ENCODE measurements around the gene ZNF700. TPM values are rescaled to one million over a fixed set of nuclear protein-coding genes. Genes with fewer than 3 reads are reported as not detected.
"Not testable (repeated sequence)": the region's sequence is repeated elsewhere in the genome, so short reads cannot be mapped to it uniquely, and the experiment has no call there.

ZNF700 gene
- 3.3 TPM for total RNA-seq
- long read RNA-seq, transcript ZNF700-201 (4 exons, 2,882 nt) = major isoform, 5 of 6 reads
- long read RNA-seq, partial matches to known transcripts = 0 of 6 reads
- long read RNA-seq, other reads (novel, unspliced or antisense) = 1 of 6 reads

- peak within 1 kb of the TSS; percentile 93 for H3K27ac ChIP-seq (replicated peaks)
- H3K27me3 ChIP-seq (ENCODE audit: low read depth) = no peaks in the 10 kb centered on the region
- peak within 1 kb of the TSS; percentile 84 for H3K4me3 ChIP-seq
- TF ChIP-seq CTCF (IDR thresholded peaks at IDR 0.05; ENCODE audit: borderline replicate concordance) = no peak
- H3K4me1 ChIP-seq = peaks cover 36% of the 10 kb centered on the region
- peak; percentile 95 for DNase-seq
- intact Hi-C loops (cut with micrococcal nuclease) = loop anchor here (10.0 kb wide), 1 partner anchor 60 kb away; no protein-coding TSS in a partner anchor
- H3K9me3 ChIP-seq (replicated peaks) = no peaks in the 10 kb centered on the region
- peaks cover 3% of the 10 kb centered on the region for H3K36me3 ChIP-seq
Observed at GRCh38 chr19:11924886-11925650, at the start of gene ZNF700. Gene ZNF700, plus strand, starts transcription at chr19:11925107. Its CDS starts 104 bp downstream, at chr19:11925211.

- H3K4me3 ChIP-seq; H3K27me3 ChIP-seq (ENCODE audit: low read depth); H3K4me1 ChIP-seq; H3K9me3 ChIP-seq (replicated peaks); DNase-seq; H3K27ac ChIP-seq (replicated peaks); H3K36me3 ChIP-seq: not testable (repeated sequence)
- peak; percentile 53 for TF ChIP-seq CTCF (IDR thresholded peaks at IDR 0.05; ENCODE audit: borderline replicate concordance)
- intact Hi-C loops (cut with micrococcal nuclease) = loop anchor here (10.0 kb wide), 1 partner anchor 115 kb away; no protein-coding TSS in a partner anchor
Observed at GRCh38 chr19:11879687-11880266, 45.1 kb upstream of the ZNF700 start.

GRCh38 chr19:11880598-11880997 lies 44.3 kb upstream of the ZNF700 start:
- Histone ChIP-seq H3K9me3 (replicated peaks) (no peaks in the 10 kb centered on the region), H3K4me3 (no peak overlapping the region), H3K36me3 (no peaks in the 10 kb centered on the region), H3K27ac (replicated peaks) (no peak overlapping the region), H3K27me3 (ENCODE audit: low read depth) (no peaks in the 10 kb centered on the region), H3K4me1 (no peaks in the 10 kb centered on the region)
- TF ChIP-seq CTCF (IDR thresholded peaks at IDR 0.05; ENCODE audit: borderline replicate concordance) = no peak
- intact Hi-C loops (cut with micrococcal nuclease) = loop anchor here (10.0 kb wide), 1 partner anchor 114 kb away; no protein-coding TSS in a partner anchor
- no peak for DNase-seq

- Histone ChIP-seq H3K27ac (replicated peaks) (no peak overlapping the region), H3K4me3 (no peak overlapping the region), H3K9me3 (replicated peaks) (no peaks in the 10 kb centered on the region), H3K27me3 (ENCODE audit: low read depth) (no peaks in the 10 kb centered on the region), H3K36me3 (no peaks in the 10 kb centered on the region), H3K4me1 (no peaks in the 10 kb centered on the region)
- intact Hi-C loops (cut with micrococcal nuclease) = loop anchor here (10.0 kb wide), 1 partner anchor 114 kb away; no protein-coding TSS in a partner anchor
- TF ChIP-seq CTCF (IDR thresholded peaks at IDR 0.05; ENCODE audit: borderline replicate concordance) = peak; percentile 81
- peak; percentile 20 for DNase-seq
Observed at GRCh38 chr19:11881151-11881800, 43.6 kb upstream of the ZNF700 start.

GRCh38 chr19:11882606-11883005 lies 42.3 kb upstream of the ZNF700 start:
- TF ChIP-seq CTCF (IDR thresholded peaks at IDR 0.05; ENCODE audit: borderline replicate concordance) = no peak
- DNase-seq = no peak
- Histone ChIP-seq H3K4me3 (no peak overlapping the region), H3K27me3 (ENCODE audit: low read depth) (no peaks in the 10 kb centered on the region), H3K9me3 (replicated peaks) (no peaks in the 10 kb centered on the region), H3K36me3 (no peaks in the 10 kb centered on the region), H3K4me1 (peaks cover 6% of the 10 kb centered on the region), H3K27ac (replicated peaks) (no peak overlapping the region)
- intact Hi-C loops (cut with micrococcal nuclease) = loop anchor here (10.0 kb wide), 1 partner anchor 112 kb away; no protein-coding TSS in a partner anchor
